Glomerular endothelial cell (primary cell): ENCODE measurements around the gene SPEF2. TPM values are rescaled to one million over a fixed set of nuclear protein-coding genes. Genes with fewer than 3 reads are reported as not detected.

Source experiments
- DNase-seq: peaks from one replicate; pipeline ENCODE4 v3.0.0-alpha.2; 2011; ENCODE audit warnings: low read depth, low spot score; ENCODE audit errors: extremely low read depth
- total RNA-seq: library from RNA; depleted of rRNA; stranded (reverse); fragments of >200 nt; gene quantifications from 2 replicates; pipeline ENCODE4 v1.2.3, GENCODE V29; 2015

SPEF2 gene
- total RNA-seq, 1 donor from 2014 or later: 1.1 TPM

DNA sequence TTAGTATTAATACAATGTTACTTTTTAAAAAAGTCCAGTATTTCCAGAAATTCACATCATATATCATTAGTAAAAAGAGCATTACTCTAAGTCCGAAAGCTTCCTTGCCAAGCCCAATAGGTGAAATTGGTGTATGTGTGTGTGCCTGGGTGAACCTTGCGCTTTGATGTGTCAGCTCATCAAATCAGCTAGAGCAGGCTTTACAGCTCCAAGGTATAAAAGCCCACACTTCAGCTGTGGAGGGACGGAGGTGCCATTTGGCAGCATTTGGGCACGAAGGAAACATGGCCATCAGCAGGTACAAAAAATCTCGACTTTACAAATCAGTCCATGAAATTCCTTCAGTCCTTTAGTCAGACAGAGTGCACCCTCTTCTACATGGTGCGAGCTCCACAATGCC lies 162.6 kb downstream of the SPEF2 start:
- DNase-seq: no peak

GRCh38 chr5:35781181-35781790 lies 163.6 kb downstream of the SPEF2 start:
- DNase-seq: no peak

DNA sequence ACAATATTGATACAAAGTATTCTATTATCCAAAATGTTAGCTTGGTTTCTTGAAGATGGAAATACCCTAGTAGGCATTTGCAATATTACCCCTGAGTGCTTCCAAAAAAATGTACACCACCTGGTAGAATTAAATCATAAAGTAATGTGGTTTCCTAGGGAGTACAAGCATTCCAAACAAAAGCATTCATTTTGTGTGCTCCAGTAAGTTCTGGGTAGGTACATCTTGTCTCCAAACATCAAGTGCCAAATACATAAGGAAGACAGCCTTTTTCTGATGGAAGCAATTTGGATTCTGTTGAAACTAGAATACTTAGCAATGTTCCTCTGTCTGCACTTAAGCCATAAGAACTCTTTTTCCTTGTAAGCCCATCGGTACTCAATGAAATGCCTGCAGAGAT lies 165.9 kb downstream of the SPEF2 start:
- DNase-seq: no peak

GRCh38 chr5:35785601-35786085 lies 168.0 kb downstream of the SPEF2 start:
- no peak for DNase-seq

DNA sequence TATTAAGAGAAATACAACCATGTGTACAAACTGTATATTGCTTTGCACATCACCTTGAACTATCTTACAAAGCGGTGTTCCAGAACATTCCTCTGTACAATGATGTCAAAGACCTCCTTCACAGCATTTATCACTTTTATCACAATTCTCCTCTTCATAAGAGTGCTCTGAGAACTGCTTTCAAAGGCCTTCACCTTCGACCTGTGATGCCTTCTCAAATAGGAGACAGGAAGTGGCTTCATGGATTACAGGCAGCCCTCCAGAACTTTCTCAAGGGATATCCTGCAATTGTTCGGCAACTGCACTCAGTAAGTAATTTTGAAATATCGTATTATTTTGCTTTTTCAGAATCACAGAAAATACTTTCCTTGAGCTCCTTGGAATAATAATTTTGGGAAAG lies 171.1 kb downstream of the SPEF2 start:
- peak; percentile 16 for DNase-seq

DNA sequence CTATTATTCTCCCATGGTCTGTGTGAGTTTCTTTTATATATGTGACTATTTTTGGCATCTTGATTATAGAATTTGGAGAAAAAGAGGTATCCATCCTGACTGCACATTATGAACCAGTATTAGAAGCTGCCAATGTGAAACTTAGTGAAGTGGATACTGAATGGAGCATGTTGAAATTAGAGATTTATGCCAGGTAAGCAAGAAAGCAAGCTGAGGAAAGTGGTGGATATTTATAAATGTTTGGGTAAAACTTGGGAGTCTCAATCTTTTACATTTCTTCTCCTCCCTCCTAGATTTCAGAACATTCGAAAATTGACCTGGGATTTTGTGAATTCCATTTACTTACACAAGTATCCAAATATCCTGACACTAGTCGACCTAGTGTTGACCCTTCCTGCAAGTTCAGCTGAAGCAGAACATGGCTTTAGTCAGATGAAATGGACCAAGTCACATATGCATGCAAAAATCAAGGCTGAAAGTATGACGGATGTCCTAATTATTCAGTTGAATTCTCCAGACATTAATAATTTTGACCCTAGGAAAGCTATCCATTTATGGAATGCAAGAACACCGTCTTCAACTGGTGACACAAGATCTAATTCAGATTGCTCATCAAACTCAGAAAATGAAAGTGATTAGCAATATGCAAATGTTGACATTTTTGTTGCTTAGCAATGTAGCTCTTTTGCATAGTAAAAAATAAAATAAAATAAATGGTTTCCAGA lies 172.2 kb downstream of the SPEF2 start:
- DNase-seq: no peak

GRCh38 chr5:35790457-35790822 lies 172.8 kb downstream of the SPEF2 start:
- no peak for DNase-seq

DNA sequence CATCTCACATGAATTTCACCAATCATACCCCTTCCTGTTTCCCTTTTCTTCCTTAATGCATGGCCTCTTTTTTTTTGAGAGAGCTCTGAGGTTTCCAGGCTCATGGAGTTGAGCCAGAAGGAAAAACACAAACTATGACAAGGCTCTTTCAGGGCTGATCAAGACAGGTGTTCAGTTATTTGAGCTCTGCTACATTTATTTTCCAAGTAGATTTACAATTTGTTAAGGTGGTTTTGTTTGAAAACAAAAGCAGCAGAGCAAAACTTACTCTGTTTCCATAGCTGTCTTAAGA lies 176.6 kb downstream of the SPEF2 start:
- no peak for DNase-seq

DNA sequence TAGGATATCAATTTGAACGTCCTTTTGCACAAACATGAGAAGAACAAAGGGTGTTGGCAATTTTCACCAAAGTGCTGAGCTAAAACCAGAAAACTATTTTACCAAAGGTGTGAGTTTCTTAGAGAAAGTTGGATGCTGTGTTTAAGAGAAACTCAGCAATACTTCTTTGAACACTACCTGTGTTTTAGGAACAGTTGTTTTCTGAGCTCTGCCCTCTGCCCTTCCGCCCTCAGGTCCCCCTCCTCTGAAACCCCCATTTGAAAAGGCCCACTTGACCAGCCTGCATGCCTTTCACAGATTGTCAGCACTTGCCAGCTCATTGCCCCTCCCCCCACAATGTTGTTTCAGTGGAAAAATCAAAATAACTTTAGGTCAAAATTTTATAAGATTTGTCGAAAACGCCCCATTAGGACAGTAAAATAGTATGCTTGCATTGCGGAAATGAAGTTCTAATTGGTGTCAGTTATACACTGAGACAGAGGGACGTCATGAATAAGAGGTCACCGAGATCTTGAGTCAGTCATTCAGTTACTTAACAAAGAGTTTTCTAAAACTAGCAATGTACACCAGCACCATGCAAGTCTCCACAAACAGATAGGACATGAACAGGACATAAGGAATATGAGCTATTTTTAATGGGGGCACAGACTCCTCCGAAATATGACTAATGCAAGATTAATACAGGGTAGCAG lies 177.2 kb downstream of the SPEF2 start:
- no peak for DNase-seq

GRCh38 chr5:35799181-35799580 lies 181.5 kb downstream of the SPEF2 start:
- DNase-seq: no peak

DNA sequence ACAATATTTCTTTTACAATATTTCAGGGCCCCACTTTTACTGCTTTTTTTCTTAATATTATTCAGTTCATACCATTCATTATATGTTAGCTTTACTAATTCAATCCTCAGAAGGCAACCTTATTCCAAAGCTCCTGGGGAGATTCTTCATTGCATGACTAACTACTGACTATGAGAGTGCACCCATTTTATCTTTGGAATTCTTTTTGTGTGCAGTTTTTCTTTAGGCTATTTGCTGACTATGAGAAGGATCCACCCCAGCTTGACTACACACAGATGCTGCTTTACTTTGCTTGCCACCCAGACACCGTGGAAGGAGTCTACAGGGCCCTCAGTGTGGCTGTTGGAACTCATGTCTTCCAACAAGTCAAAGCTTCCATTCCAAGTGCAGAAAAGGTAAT lies 182.1 kb downstream of the SPEF2 start:
- DNase-seq: no peak

GRCh38 chr5:35803191-35803651 lies 185.6 kb downstream of the SPEF2 start:
- peak; percentile 27 for DNase-seq

DNA sequence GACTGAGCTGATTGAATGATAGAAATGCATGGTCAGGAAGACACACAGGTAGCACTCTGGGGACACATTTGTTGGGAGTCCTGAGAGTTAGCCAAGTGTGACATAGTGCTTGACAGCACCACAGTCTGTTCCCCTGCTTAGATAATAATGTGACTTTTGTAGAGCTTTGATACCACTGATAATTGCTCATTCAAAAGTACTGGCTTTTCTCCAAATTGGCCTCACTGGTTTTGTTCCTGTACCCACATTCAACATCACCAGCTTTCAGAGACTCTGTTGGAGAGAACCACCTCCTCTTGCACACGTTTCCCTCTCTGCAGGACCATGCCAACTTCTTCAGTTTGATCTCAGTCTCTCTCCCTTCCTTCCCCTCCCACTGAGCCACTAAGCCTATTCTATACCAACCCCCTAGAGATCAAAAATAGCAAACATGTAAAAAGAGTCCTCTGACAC lies 186.6 kb downstream of the SPEF2 start:
- DNase-seq: no peak

DNA sequence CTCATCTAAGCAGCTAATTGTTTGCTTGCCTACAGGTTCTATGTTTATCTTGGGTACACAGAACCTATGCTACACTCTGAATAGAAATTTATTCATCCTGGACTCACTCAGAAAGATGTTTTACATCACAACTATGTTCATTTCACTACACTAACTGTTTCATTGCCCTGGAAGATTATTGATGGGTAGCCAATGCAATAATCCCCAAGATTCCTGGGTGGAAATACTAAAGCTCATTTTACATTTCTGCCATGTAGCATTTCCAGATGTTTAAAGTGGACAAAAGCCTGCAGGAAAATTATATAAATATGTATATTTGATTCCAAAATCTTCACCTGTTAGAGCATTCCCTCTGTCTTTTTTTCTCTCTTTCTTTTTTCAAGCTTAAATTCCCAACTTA lies 187.2 kb downstream of the SPEF2 start:
- DNase-seq: no peak

DNA sequence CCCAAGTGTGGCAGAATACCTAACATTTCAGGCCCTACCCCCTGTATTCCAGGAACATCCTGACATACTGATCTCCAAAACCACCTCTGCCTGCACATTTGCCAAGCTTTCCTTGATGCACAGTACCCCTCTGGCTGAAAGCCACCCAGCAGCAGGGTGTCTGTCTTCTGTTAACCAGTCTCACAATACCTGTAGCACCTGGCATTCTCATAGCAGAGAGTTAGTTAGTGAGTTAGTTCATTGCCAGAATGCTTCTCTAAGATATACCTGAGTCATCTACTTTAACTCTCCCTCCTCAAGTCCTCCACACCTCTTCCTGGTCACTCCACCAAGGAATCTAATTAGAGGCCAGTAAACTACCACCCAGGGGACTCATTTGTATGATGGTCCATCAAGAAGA lies 192.9 kb downstream of the SPEF2 start:
- no peak for DNase-seq

DNA sequence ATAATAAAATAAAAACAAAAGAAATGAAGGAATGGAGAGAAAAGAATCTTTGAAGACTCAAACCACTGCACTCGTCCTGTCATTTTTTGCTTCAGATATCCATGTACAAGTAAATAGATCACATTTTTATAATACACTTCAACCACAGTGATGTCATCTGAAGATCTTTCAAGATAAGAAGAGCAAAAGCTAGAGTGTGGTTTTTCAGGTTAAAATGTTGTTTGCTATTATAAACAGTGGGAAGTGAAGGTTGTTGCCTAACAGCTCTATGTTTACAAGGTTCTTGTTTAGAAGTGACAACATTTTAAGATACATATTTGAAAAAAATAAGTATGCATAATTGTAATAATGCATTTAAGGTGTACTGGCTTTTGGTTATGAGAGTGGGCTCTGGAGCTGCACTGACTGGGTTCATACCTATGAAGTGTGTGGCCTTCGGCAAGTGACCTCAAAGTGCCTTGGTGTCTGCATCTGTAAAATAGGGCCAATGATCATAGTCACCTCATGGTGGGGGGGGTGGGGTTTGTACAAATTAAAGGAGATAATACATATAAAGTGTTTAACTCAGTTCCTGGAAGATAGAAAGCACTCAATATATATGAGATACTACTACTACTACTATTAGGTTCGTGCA lies 193.6 kb downstream of the SPEF2 start:
- DNase-seq: no peak

DNA sequence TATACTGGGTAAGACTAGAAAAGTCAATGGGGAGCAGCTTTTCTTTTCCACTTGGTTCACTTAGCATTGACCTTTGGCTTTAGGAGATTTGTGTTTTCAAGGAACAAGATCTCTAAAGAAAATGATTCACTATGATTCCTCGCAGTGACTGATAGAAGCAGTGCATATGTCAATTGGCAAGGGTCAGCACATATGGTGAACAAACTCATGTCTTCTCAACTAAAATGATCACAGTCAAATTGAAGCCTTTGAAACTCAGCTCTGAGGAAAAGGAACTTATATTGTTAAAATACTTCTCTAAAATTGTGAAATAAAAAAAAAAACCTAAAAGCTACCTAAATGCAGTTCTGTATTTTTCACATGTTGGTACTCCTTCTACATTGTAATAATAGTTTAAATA lies 195.9 kb downstream of the SPEF2 start:
- DNase-seq: no peak

DNA sequence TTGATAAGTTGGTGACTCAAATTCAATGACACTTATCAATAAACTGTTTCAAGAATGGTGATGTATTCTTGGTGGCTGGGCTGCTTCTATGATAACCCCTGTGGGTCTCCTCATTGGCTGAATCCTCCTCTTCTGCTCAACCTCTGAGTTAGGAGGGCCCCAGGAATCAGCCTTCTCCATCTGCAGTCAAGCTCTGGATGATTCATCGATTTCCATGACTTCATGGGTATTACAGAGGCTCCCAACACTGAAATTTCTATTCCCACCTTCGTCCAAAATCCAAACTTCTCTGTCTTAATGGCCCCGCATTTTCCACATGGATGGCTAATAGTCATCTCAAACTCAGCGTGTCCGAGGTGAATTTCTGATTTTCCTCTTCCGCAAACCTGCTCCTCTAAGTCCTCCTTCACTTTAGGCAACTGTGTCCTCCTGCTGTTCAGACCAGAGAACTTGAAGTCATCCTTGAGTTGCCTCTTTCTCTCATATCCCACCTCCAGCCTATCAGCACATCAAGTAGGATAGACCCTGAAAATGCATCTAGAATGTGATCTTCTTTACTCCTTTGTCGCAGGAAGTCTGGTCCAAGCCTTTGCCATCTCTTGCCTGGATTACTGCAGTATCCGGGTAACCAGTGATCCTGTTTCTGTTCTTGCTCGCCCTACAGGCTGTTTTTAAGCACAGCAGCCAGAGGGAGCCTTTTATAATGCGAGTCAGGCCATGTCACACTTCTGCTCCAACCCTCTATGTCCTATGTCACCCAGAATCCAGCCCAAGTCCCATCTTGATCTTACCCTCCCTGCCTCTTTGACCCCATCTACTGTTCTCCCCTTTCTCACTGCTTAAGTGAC lies 197.7 kb downstream of the SPEF2 start:
- no peak for DNase-seq

DNA sequence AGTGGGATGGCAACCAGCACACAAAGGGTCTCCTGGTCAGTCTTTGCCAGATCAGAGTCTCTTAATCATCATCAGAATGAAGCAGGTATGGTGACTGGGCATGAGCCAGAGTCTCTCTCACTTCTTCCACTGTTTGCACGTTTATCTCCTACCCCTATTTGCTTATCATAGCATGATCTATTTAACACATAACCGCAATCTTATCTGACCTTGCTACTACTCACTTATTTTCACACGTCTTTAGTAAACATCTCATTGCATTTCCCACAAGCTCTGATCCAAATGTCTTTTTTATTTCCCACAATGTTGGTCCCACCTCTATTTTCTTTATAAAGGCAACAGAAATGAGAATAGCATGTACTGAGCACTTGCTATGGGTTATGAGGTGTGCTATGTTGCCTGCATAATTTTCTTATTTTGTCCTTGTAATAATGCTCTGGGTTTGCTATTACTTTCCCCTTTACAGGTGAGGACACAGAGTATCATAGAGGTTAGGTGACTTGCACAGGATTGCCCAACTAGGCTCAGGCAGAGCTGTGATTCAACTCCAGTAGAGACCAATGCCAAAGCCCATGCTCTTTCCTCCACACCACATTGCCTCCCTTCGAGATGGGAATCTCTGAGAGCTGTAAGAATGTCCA lies 199.3 kb downstream of the SPEF2 start:
- DNase-seq: no peak

GRCh38 chr5:35819026-35819425 lies 201.4 kb downstream of the SPEF2 start:
- DNase-seq: no peak
